ENCODE data around the gene SLC25A29.

Gene SLC25A29

GRCh38 chr14:100294213-100294962 is 11.9 kb downstream of the SLC25A29 start:
- no peak for TF ChIP-seq POLR2AphosphoS5 (IDR thresholded peaks at IDR 0.05; ENCODE audit: low read depth, low read length)
- TF ChIP-seq SIN3A (IDR thresholded peaks at IDR 0.05; ENCODE audit: borderline replicate concordance, insufficient read depth, low read length): no peak
- TF ChIP-seq TAF1 (IDR thresholded peaks at IDR 0.05; ENCODE audit: borderline replicate concordance, insufficient read depth, low read length): no peak
- TF ChIP-seq FOXP2 (optimal IDR thresholded peaks at IDR 0.05; ENCODE audit: borderline replicate concordance, extremely low read depth, extremely low read length, insufficient read depth): no peak
- TF ChIP-seq, protein P1, sequence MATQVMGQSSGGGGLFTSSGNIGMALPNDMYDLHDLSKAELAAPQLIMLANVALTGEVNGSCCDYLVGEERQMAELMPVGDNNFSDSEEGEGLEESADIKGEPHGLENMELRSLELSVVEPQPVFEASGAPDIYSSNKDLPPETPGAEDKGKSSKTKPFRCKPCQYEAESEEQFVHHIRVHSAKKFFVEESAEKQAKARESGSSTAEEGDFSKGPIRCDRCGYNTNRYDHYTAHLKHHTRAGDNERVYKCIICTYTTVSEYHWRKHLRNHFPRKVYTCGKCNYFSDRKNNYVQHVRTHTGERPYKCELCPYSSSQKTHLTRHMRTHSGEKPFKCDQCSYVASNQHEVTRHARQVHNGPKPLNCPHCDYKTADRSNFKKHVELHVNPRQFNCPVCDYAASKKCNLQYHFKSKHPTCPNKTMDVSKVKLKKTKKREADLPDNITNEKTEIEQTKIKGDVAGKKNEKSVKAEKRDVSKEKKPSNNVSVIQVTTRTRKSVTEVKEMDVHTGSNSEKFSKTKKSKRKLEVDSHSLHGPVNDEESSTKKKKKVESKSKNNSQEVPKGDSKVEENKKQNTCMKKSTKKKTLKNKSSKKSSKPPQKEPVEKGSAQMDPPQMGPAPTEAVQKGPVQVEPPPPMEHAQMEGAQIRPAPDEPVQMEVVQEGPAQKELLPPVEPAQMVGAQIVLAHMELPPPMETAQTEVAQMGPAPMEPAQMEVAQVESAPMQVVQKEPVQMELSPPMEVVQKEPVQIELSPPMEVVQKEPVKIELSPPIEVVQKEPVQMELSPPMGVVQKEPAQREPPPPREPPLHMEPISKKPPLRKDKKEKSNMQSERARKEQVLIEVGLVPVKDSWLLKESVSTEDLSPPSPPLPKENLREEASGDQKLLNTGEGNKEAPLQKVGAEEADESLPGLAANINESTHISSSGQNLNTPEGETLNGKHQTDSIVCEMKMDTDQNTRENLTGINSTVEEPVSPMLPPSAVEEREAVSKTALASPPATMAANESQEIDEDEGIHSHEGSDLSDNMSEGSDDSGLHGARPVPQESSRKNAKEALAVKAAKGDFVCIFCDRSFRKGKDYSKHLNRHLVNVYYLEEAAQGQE (IDR thresholded peaks at IDR 0.05; ENCODE audit: insufficient read depth in 1 of 2, low read depth in 2 of 2, low read length in 2 of 2): no peak

DNA sequence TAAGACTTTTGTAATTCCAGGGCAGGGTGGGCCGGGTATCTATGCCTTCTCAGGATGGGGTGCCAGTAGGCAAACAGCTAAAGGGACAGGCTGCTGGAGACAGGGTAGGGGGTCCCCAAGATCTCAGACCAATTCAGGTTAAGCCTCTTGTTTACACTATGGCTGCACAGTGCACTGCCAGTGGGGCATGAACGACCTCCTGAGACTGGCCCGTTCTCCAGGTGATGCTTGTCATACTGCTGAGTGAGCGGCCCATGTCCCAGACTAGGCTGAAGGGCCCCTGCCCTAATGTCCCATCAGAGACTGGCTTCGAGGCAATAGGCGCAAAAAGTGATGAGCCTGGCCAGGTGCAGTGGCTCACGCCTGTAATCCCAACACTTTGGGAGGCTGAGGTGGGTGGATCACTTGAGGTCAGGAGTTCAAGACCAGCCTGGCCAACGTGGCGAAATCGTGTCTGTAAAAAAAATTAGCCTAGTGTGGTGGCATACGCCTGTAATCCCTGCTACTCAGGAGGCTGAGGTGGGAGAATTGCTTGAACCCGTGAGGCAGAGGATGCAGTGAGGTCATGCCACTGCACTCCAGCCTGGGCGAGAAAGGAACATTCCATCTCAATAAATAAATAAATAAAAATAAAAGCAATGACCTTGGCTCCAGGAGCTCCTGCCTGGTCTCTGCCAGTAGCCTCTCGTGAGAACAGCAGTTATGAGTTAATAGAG is 12.6 kb downstream of the SLC25A29 start:
- no peak for TF ChIP-seq TAF1 (IDR thresholded peaks at IDR 0.05; ENCODE audit: borderline replicate concordance, insufficient read depth, low read length)
- TF ChIP-seq POLR2AphosphoS5 (IDR thresholded peaks at IDR 0.05; ENCODE audit: low read depth, low read length): no peak
- TF ChIP-seq SIN3A (IDR thresholded peaks at IDR 0.05; ENCODE audit: borderline replicate concordance, insufficient read depth, low read length): no peak
- TF ChIP-seq, protein P1 (IDR thresholded peaks at IDR 0.05; ENCODE audit: insufficient read depth in 1 of 2, low read depth in 2 of 2, low read length in 2 of 2): no peak
- TF ChIP-seq FOXP2 (optimal IDR thresholded peaks at IDR 0.05; ENCODE audit: borderline replicate concordance, extremely low read depth, extremely low read length, insufficient read depth): no peak

DNA sequence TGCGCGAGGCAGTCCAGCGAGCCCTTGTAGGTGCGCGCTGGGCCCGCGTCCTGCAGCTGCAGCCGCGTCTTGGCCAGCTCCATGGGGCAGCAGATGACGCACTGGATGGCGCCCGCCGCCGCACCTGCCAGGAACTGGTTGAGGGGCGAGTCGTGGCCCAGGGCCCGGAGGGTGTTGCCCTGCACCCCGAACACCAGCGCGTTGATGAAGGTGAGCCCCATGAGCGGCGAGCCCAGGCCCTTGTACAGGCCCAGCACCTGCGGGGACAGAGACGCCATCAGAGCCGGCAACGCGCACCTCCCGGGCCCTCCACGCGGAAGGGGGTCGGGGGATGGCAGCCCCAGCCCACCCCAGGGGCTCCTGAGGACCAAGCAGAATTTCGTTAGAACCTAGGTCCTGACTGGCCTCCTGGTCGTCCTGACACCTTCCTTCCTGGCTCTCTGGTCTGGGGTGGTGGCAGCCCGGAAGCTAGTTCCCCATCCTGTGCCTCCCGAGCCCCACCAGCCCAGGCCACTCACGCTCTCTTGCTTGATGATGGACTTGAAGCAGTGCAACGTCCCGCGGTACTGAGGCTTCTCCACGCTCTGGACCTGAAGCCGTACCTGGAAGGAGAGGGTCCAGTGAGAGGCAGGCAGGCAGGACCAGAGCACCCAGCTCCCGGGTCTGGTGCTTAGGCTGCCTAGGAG is 13.3 kb downstream of the SLC25A29 start:
- TF ChIP-seq TAF1 (IDR thresholded peaks at IDR 0.05; ENCODE audit: borderline replicate concordance, insufficient read depth, low read length): no peak
- TF ChIP-seq, protein P1 (IDR thresholded peaks at IDR 0.05; ENCODE audit: insufficient read depth in 1 of 2, low read depth in 2 of 2, low read length in 2 of 2): no peak
- TF ChIP-seq SIN3A (IDR thresholded peaks at IDR 0.05; ENCODE audit: borderline replicate concordance, insufficient read depth, low read length): no peak
- no peak for TF ChIP-seq POLR2AphosphoS5 (IDR thresholded peaks at IDR 0.05; ENCODE audit: low read depth, low read length)
- no peak for TF ChIP-seq FOXP2 (optimal IDR thresholded peaks at IDR 0.05; ENCODE audit: borderline replicate concordance, extremely low read depth, extremely low read length, insufficient read depth)

DNA sequence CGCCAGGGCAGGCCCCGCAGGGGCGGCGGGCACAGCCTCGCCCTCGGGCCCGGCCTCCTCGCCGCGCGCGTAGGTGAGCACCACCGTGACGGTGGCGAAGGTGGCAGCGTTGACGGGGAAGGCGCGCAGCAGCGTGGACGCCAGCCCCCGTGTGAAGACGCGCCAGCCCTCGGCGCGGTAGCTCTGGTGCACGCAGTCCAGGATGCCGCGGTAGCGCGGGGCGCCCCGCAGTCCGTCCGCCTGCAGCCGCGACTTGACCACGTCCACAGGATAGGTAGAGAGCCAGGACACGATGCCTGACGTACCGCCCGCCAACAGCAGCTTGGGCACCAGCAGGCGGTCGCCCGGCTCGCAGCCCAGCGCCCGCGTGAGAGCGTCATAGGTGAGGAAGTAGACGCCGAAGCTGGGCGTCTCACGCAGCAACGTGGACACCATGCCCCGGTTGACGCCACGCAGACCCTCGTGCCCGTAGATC is 13.9 kb downstream of the SLC25A29 start:
- no peak for TF ChIP-seq SIN3A (IDR thresholded peaks at IDR 0.05; ENCODE audit: borderline replicate concordance, insufficient read depth, low read length)
- TF ChIP-seq TAF1 (IDR thresholded peaks at IDR 0.05; ENCODE audit: borderline replicate concordance, insufficient read depth, low read length): no peak
- TF ChIP-seq, protein P1 (IDR thresholded peaks at IDR 0.05; ENCODE audit: insufficient read depth in 1 of 2, low read depth in 2 of 2, low read length in 2 of 2): no peak
- TF ChIP-seq FOXP2 (optimal IDR thresholded peaks at IDR 0.05; ENCODE audit: borderline replicate concordance, extremely low read depth, extremely low read length, insufficient read depth): no peak
- no peak for TF ChIP-seq POLR2AphosphoS5 (IDR thresholded peaks at IDR 0.05; ENCODE audit: low read depth, low read length)
